ENCODE data around the gene TRANK1. TPM values are rescaled to one million over a fixed set of nuclear protein-coding genes. Genes with fewer than 3 reads are reported as not detected.
"Not testable (repeated sequence)": the region's sequence is repeated elsewhere in the genome, so short reads cannot be mapped to it uniquely, and the experiment has no call there.

TRANK1 gene
- polyA plus RNA-seq, 6 donors from 2014 or later, result 0.56 to 25.1 (median 20.4) TPM

- DNase-seq, result no peak
- Mint-ChIP-seq H3K4me1 (peaks cover 57 to 82% (median 78%) of the 10 kb centered on the region in 3 donors), H3K36me3 (peaks cover 0 to 13% of the 10 kb centered on the region in 2 donors), H3K27ac (peak overlapping the region in 3 of 6 donors; percentile 35 to 93 (median 89)), H3K9me3 (no peaks in the 10 kb centered on the region), H3K4me3 (peak overlapping the region; percentile 53 to 92 (median 75)), H3K27me3 (no peaks in the 10 kb centered on the region)
- ATAC-seq (ENCODE audit: low read depth in 2 of 2), result no peak
These were observed 39.3 kb downstream of the TRANK1 start for GRCh38 chr3:36905545-36905944.

- Mint-ChIP-seq H3K36me3 (peaks cover 0 to 13% of the 10 kb centered on the region in 2 donors), H3K4me3 (peak overlapping the region in 7 of 8 donors; percentile 30 to 92 (median 46)), H3K9me3 (no peaks in the 10 kb centered on the region), H3K27me3 (no peaks in the 10 kb centered on the region), H3K27ac (peak overlapping the region in 5 of 6 donors; percentile 65 to 93 (median 82)), H3K4me1 (peaks cover 57 to 91% (median 86%) of the 10 kb centered on the region in 3 donors)
- no peak for ATAC-seq (ENCODE audit: low read depth in 2 of 2)
- DNase-seq, result no peak
These were observed 40.2 kb downstream of the TRANK1 start for GRCh38 chr3:36904641-36905040.

- Mint-ChIP-seq H3K27ac (peak overlapping the region in 5 of 6 donors; percentile 65 to 94 (median 84)), H3K36me3 (peaks cover 0 to 13% of the 10 kb centered on the region in 2 donors), H3K4me3 (peak overlapping the region in 2 of 8 donors; percentile 30 to 35), H3K4me1 (peaks cover 54 to 87% (median 85%) of the 10 kb centered on the region in 3 donors)
- ATAC-seq (ENCODE audit: low read depth in 2 of 2); H3K27me3 Mint-ChIP-seq; H3K9me3 Mint-ChIP-seq; DNase-seq: not testable (repeated sequence)
These were observed 40.8 kb downstream of the TRANK1 start for GRCh38 chr3:36904065-36904464.

GRCh38 chr3:36903119-36903882 is 41.6 kb downstream of the TRANK1 start:
- no peaks in the 10 kb centered on the region for H3K27me3 Mint-ChIP-seq
- H3K36me3 Mint-ChIP-seq, result peaks cover 3 to 15% of the 10 kb centered on the region in 2 donors
- DNase-seq (no peak), ATAC-seq (ENCODE audit: low read depth in 2 of 2) (peak; percentile 48 to 64)
- H3K4me3 Mint-ChIP-seq, result peak overlapping the region; percentile 20 to 80 (median 56)
- H3K27ac Mint-ChIP-seq, result peak overlapping the region; percentile 65 to 96 (median 88)
- peaks cover 50 to 81% (median 80%) of the 10 kb centered on the region in 3 donors for H3K4me1 Mint-ChIP-seq
- H3K9me3 Mint-ChIP-seq, result no peaks in the 10 kb centered on the region

GRCh38 chr3:36901588-36901987 is 43.3 kb downstream of the TRANK1 start:
- peak overlapping the region in 6 of 8 donors; percentile 7 to 87 (median 68) for H3K4me3 Mint-ChIP-seq
- H3K9me3 Mint-ChIP-seq, result no peaks in the 10 kb centered on the region
- H3K4me1 Mint-ChIP-seq, result peaks cover 49 to 85% (median 85%) of the 10 kb centered on the region in 3 donors
- H3K27ac Mint-ChIP-seq, result peak overlapping the region in 5 of 6 donors; percentile 57 to 97 (median 94)
- no peak for ATAC-seq (ENCODE audit: low read depth in 2 of 2)
- no peak for DNase-seq
- no peaks in the 10 kb centered on the region for H3K27me3 Mint-ChIP-seq
- H3K36me3 Mint-ChIP-seq, result peaks cover 17 to 22% of the 10 kb centered on the region in 2 donors

- peak; percentile 66 to 70 for ATAC-seq (ENCODE audit: low read depth in 2 of 2)
- H3K36me3 Mint-ChIP-seq, result peaks cover 17 to 22% of the 10 kb centered on the region in 2 donors
- no peaks in the 10 kb centered on the region for H3K9me3 Mint-ChIP-seq
- H3K4me1 Mint-ChIP-seq, result peaks cover 45 to 85% (median 84%) of the 10 kb centered on the region in 3 donors
- no peaks in the 10 kb centered on the region for H3K27me3 Mint-ChIP-seq
- DNase-seq, result peak; percentile 50
- peak overlapping the region; percentile 93 to 97 (median 94) for H3K27ac Mint-ChIP-seq
- H3K4me3 Mint-ChIP-seq, result peak overlapping the region; percentile 62 to 87 (median 72)
These were observed 44.1 kb downstream of the TRANK1 start for GRCh38 chr3:36900474-36901443.

- no peak for ATAC-seq (ENCODE audit: low read depth in 2 of 2)
- Mint-ChIP-seq H3K36me3 (peaks cover 21 to 24% of the 10 kb centered on the region in 2 donors), H3K9me3 (peaks cover 0 to 3% (median 0%) of the 10 kb centered on the region in 7 donors), H3K27me3 (no peaks in the 10 kb centered on the region), H3K4me3 (peak overlapping the region in 7 of 8 donors; percentile 4 to 90 (median 66)), H3K4me1 (peaks cover 57 to 87% (median 84%) of the 10 kb centered on the region in 3 donors), H3K27ac (peak overlapping the region; percentile 96 to 99 (median 98))
- DNase-seq, result no peak
These were observed 49.1 kb downstream of the TRANK1 start for GRCh38 chr3:36895496-36896409.

GRCh38 chr3:36894914-36895313 is 49.9 kb downstream of the TRANK1 start:
- H3K9me3 Mint-ChIP-seq, result peaks cover 0 to 3% (median 0%) of the 10 kb centered on the region in 7 donors
- H3K36me3 Mint-ChIP-seq, result peaks cover 25 to 28% of the 10 kb centered on the region in 2 donors
- ATAC-seq (ENCODE audit: low read depth in 2 of 2) (peak; percentile 67 to 71), DNase-seq (peak; percentile 78)
- peak overlapping the region; percentile 96 to 99 (median 98) for H3K27ac Mint-ChIP-seq
- no peaks in the 10 kb centered on the region for H3K27me3 Mint-ChIP-seq
- H3K4me3 Mint-ChIP-seq, result peak overlapping the region; percentile 31 to 90 (median 68)
- peaks cover 66 to 89% (median 84%) of the 10 kb centered on the region in 3 donors for H3K4me1 Mint-ChIP-seq

GRCh38 chr3:36893826-36894225 is 51.0 kb downstream of the TRANK1 start:
- ATAC-seq (ENCODE audit: low read depth in 2 of 2) (no peak), DNase-seq (no peak)
- H3K9me3 Mint-ChIP-seq, result peaks cover 0 to 3% (median 0%) of the 10 kb centered on the region in 7 donors
- peaks cover 69 to 91% (median 90%) of the 10 kb centered on the region in 3 donors for H3K4me1 Mint-ChIP-seq
- peak overlapping the region; percentile 96 to 99 (median 98) for H3K27ac Mint-ChIP-seq
- H3K27me3 Mint-ChIP-seq, result no peaks in the 10 kb centered on the region
- H3K36me3 Mint-ChIP-seq, result peaks cover 28 to 34% of the 10 kb centered on the region in 2 donors
- peak overlapping the region in 7 of 8 donors; percentile 31 to 90 (median 66) for H3K4me3 Mint-ChIP-seq

GRCh38 chr3:36893137-36893557 is 51.7 kb downstream of the TRANK1 start:
- peaks cover 0 to 3% (median 0%) of the 10 kb centered on the region in 7 donors for H3K9me3 Mint-ChIP-seq
- H3K4me3 Mint-ChIP-seq, result peak overlapping the region; percentile 44 to 90 (median 74)
- DNase-seq (peak; percentile 75), ATAC-seq (ENCODE audit: low read depth in 2 of 2) (peak; percentile 70 to 75)
- H3K36me3 Mint-ChIP-seq, result peaks cover 29 to 30% of the 10 kb centered on the region in 2 donors
- peak overlapping the region; percentile 96 to 99 (median 98) for H3K27ac Mint-ChIP-seq
- H3K27me3 Mint-ChIP-seq, result no peaks in the 10 kb centered on the region
- H3K4me1 Mint-ChIP-seq, result peaks cover 66 to 91% (median 88%) of the 10 kb centered on the region in 3 donors

- Mint-ChIP-seq H3K4me3 (peak overlapping the region; percentile 44 to 95 (median 83)), H3K27ac (peak overlapping the region; percentile 96 to 99 (median 98)), H3K4me1 (peaks cover 62 to 86% (median 82%) of the 10 kb centered on the region in 3 donors), H3K27me3 (no peaks in the 10 kb centered on the region), H3K9me3 (peaks cover 0 to 3% (median 0%) of the 10 kb centered on the region in 7 donors), H3K36me3 (peaks cover 24 to 33% of the 10 kb centered on the region in 2 donors)
- ATAC-seq (ENCODE audit: low read depth in 2 of 2), result no peak
- DNase-seq, result no peak
These were observed 52.3 kb downstream of the TRANK1 start for GRCh38 chr3:36892457-36893136.

All from naive B cell (primary cell).